ENCODE results near the gene EMILIN2. TPM values are rescaled to one million over a fixed set of nuclear protein-coding genes. Genes with fewer than 3 reads are reported as not detected.
A peak's percentile ranks its signal among the peaks of the same experiment; 100 is the strongest.

EMILIN2 gene
- polyA plus RNA-seq, 2 of the 4 experiments (the other 2 are of a cell fraction) = 5.4 to 7.8 TPM

DNA sequence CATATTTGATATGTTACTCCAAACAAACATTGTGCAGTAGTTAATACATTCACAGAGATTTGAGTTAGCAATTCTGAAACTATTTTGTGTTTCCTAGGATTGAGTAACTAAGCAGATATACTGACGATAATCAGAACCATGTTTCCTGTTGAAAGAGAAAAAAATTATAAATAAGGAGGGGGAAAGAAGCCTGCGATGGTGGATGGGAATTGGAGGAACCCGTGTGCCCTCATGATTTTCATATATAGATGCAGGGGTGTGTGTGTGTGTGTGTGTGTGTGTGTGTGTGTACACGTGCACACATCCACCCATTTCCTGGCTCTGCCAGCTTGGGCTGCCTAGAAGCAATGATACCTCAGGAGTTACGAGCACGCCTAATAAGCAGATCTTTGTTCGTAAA, 109.2 kb downstream of the EMILIN2 start:
- WGBS (ENCODE audit: missing lambda C conversion rate) = 91% methylated on average over 7 of the region's 7 CpGs
- Histone ChIP-seq H3K27ac (no peak overlapping the region), H3K4me3 (no peak overlapping the region), H3K9me3 (no peaks in the 10 kb centered on the region), H3K4me1 (no peaks in the 10 kb centered on the region), H3K4me2 (no peak overlapping the region)
- FAIRE-seq = no peak
- ChIA-PET CTCF (no interaction called here), POLR2A (no interaction called here)
- ATAC-seq = no peak
- no peak for DNase-seq (ENCODE audit: low read depth in 1 of 2, low spot score in 1 of 2)
- no peak for TF ChIP-seq BHLHE40 (IDR thresholded peaks at IDR 0.05; ENCODE audit: low read depth, low read length)
- no peak for TF ChIP-seq CBX2 (IDR thresholded peaks at IDR 0.05; ENCODE audit: borderline replicate concordance, low read depth)
- TF ChIP-seq, protein P1, sequence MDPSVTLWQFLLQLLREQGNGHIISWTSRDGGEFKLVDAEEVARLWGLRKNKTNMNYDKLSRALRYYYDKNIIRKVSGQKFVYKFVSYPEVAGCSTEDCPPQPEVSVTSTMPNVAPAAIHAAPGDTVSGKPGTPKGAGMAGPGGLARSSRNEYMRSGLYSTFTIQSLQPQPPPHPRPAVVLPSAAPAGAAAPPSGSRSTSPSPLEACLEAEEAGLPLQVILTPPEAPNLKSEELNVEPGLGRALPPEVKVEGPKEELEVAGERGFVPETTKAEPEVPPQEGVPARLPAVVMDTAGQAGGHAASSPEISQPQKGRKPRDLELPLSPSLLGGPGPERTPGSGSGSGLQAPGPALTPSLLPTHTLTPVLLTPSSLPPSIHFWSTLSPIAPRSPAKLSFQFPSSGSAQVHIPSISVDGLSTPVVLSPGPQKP (IDR thresholded peaks at IDR 0.05; ENCODE audit: low read depth, low read length) = no peak

DNA sequence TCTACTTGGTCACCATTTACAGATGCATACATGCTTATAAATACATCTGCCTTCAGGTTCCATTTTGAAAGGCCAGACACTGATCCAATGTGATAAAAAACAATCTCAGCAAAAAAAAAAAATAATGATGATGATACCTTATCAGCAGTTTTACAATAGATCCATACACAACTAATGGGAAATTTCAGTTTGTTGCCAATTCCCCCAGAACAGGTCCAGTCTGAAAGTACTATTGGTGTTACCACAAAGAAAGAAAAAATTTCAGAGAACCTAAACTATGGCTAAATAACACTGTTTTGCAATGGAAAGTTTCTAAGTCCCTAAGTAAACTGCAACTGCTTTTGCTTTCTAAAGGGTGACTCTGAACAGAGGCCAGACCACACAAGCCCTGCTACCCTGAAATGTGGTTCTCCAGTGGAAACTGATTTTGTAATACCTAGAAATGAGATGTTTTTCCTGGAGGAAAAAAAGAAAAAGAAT, 112.1 kb downstream of the EMILIN2 start:
- CTCF ChIA-PET = no interaction called here
- no peaks in the 10 kb centered on the region for H3K9me3 ChIP-seq
- H3K4me3 ChIP-seq = no peak overlapping the region
- TF ChIP-seq MAFK (IDR thresholded peaks at IDR 0.05; ENCODE audit: partially characterized antibody) (peak; percentile 19), ZNF302 (CRISPR knock-in tag; IDR thresholded peaks at IDR 0.05) (no peak)
- no peak for FAIRE-seq
- DNase-seq (ENCODE audit: low read depth in 1 of 2, low spot score in 1 of 2) = no peak
- POLR2A ChIA-PET = no interaction called here
- no peak for ATAC-seq
- no peak overlapping the region for H3K4me2 ChIP-seq
- no peak overlapping the region for H3K27ac ChIP-seq
- no peaks in the 10 kb centered on the region for H3K4me1 ChIP-seq

DNA sequence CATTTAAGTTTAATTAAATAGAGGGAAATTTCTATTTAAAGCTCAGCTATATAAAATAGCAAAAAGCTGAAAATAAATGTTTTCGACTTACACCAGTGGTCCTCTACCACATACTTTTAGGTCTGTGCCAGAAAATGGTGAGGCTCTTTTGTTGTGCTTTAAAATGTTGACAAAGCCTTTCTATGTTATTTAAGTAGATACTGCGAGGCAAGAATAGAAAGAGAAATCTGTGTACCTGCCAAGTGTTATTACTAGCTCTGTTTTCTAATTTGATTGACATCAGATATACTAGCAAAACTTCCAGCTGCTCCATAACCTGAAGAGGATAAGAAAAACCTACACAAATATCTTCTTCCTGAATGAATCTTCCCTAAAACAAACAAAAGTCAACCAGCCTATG, 112.5 kb downstream of the EMILIN2 start:
- 88% methylated on average over 2 of the region's 2 CpGs for WGBS (ENCODE audit: missing lambda C conversion rate)
- Histone ChIP-seq H3K4me3 (no peak overlapping the region), H3K4me2 (no peak overlapping the region), H3K27ac (no peak overlapping the region), H3K4me1 (no peaks in the 10 kb centered on the region), H3K9me3 (no peaks in the 10 kb centered on the region)
- DNase-seq (ENCODE audit: low read depth in 1 of 2, low spot score in 1 of 2) = no peak
- FAIRE-seq = no peak
- ATAC-seq = no peak
- ChIA-PET CTCF (no interaction called here), POLR2A (no interaction called here)
- TF ChIP-seq TP53 (CRISPR knock-in tag; IDR thresholded peaks at IDR 0.05) (no peak), POLR2AphosphoS2 (conservative IDR thresholded peaks at IDR 0.05; ENCODE audit: low read length) (no peak), NFE2L2 (conservative IDR thresholded peaks at IDR 0.05; ENCODE audit: low read length) (no peak), JUNB (IDR thresholded peaks at IDR 0.05) (no peak), HDAC2 (IDR thresholded peaks at IDR 0.05) (no peak), MAFK (IDR thresholded peaks at IDR 0.05; ENCODE audit: partially characterized antibody) (no peak), EHF (CRISPR knock-in tag; IDR thresholded peaks at IDR 0.05) (no peak), SREBF2 (IDR thresholded peaks at IDR 0.05) (no peak), CHD4 (IDR thresholded peaks at IDR 0.05; ENCODE audit: borderline replicate concordance) (no peak), POLR2A (IDR thresholded peaks at IDR 0.05; ENCODE audit: low read length) (no peak), HOXB13 (CRISPR knock-in tag; IDR thresholded peaks at IDR 0.05; ENCODE audit: low read depth) (no peak), RNF2 (IDR thresholded peaks at IDR 0.05; ENCODE audit: borderline replicate concordance, low read depth) (no peak), EHMT2 (IDR thresholded peaks at IDR 0.05; ENCODE audit: low read depth) (no peak), JUN (IDR thresholded peaks at IDR 0.05) (no peak)
- TF ChIP-seq, protein P2, sequence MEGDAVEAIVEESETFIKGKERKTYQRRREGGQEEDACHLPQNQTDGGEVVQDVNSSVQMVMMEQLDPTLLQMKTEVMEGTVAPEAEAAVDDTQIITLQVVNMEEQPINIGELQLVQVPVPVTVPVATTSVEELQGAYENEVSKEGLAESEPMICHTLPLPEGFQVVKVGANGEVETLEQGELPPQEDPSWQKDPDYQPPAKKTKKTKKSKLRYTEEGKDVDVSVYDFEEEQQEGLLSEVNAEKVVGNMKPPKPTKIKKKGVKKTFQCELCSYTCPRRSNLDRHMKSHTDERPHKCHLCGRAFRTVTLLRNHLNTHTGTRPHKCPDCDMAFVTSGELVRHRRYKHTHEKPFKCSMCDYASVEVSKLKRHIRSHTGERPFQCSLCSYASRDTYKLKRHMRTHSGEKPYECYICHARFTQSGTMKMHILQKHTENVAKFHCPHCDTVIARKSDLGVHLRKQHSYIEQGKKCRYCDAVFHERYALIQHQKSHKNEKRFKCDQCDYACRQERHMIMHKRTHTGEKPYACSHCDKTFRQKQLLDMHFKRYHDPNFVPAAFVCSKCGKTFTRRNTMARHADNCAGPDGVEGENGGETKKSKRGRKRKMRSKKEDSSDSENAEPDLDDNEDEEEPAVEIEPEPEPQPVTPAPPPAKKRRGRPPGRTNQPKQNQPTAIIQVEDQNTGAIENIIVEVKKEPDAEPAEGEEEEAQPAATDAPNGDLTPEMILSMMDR (IDR thresholded peaks at IDR 0.05) = no peak
- TF ChIP-seq, protein P3, sequence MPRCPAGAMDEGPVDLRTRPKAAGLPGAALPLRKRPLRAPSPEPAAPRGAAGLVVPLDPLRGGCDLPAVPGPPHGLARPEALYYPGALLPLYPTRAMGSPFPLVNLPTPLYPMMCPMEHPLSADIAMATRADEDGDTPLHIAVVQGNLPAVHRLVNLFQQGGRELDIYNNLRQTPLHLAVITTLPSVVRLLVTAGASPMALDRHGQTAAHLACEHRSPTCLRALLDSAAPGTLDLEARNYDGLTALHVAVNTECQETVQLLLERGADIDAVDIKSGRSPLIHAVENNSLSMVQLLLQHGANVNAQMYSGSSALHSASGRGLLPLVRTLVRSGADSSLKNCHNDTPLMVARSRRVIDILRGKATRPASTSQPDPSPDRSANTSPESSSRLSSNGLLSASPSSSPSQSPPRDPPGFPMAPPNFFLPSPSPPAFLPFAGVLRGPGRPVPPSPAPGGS (IDR thresholded peaks at IDR 0.05) = no peak
- TF ChIP-seq, protein P4, sequence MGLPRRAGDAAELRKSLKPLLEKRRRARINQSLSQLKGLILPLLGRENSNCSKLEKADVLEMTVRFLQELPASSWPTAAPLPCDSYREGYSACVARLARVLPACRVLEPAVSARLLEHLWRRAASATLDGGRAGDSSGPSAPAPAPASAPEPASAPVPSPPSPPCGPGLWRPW (IDR thresholded peaks at IDR 0.05) = no peak
- TF ChIP-seq, protein P5, sequence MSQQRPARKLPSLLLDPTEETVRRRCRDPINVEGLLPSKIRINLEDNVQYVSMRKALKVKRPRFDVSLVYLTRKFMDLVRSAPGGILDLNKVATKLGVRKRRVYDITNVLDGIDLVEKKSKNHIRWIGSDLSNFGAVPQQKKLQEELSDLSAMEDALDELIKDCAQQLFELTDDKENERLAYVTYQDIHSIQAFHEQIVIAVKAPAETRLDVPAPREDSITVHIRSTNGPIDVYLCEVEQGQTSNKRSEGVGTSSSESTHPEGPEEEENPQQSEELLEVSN (IDR thresholded peaks at IDR 0.05; ENCODE audit: borderline replicate concordance, low read depth) = no peak
